GM10266 (cell line): ENCODE measurements around the gene PSG7.
"Not testable (repeated sequence)": the region's sequence is repeated elsewhere in the genome, so short reads cannot be mapped to it uniquely, and the experiment has no call there.

Experiments
- DNase-seq: peaks from one replicate; pipeline ENCODE4 v3.0.0; 2012; ENCODE audit errors: extremely low spot score
- TF ChIP-seq, protein P1 (sequence below): IDR thresholded peaks from 2 replicates; pipeline ENCODE4 v1.5.1; 2012; ENCODE audit warnings: mild to moderate bottlenecking, low read depth; ENCODE audit not compliant: control insufficient read depth, insufficient read depth; ENCODE audit errors: missing control alignments

Gene PSG7

DNA sequence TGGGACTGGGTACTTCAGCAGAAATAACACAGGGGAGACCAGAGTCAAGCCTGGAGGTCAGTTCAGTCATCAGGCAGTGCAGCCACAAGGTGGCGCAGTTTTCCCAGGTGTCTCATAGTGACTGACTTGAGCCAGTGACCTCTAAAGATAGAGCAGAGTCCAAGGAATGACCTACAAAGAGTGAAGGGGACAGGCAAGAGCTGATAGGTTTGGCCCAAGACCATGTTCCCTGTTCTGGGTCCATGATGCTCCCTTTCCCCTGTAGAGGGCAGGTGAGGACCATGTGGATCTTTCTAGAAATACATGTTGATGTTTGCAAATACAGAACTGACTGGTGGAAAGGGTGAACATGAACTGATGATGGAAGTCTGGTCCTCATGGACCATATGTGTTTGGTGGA, 6.8 kb downstream of the PSG7 start:
- TF ChIP-seq, protein P1, sequence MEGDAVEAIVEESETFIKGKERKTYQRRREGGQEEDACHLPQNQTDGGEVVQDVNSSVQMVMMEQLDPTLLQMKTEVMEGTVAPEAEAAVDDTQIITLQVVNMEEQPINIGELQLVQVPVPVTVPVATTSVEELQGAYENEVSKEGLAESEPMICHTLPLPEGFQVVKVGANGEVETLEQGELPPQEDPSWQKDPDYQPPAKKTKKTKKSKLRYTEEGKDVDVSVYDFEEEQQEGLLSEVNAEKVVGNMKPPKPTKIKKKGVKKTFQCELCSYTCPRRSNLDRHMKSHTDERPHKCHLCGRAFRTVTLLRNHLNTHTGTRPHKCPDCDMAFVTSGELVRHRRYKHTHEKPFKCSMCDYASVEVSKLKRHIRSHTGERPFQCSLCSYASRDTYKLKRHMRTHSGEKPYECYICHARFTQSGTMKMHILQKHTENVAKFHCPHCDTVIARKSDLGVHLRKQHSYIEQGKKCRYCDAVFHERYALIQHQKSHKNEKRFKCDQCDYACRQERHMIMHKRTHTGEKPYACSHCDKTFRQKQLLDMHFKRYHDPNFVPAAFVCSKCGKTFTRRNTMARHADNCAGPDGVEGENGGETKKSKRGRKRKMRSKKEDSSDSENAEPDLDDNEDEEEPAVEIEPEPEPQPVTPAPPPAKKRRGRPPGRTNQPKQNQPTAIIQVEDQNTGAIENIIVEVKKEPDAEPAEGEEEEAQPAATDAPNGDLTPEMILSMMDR: peak; percentile 24
- not testable (repeated sequence) for DNase-seq

DNA sequence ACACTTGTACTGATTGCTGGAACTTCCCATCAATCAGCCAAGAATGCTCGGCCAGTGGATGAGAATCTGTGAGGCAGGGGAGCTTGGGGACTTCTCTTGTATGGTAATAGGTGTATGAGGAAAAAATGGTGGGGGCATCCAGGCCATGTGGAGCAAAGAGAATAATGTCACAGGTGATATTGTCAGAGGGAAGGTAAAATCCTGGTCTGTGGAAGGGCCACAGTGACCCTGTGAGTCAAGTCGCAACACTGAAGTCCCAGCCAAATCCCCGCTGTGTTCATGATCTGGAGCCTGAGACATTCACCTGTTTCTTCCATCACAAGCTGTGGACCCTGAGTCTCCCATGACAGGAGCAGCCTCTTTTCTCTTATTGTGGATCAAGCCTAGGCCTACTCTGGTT, 8.1 kb downstream of the PSG7 start:
- DNase-seq: no peak
- TF ChIP-seq, protein P1: no peak

DNA sequence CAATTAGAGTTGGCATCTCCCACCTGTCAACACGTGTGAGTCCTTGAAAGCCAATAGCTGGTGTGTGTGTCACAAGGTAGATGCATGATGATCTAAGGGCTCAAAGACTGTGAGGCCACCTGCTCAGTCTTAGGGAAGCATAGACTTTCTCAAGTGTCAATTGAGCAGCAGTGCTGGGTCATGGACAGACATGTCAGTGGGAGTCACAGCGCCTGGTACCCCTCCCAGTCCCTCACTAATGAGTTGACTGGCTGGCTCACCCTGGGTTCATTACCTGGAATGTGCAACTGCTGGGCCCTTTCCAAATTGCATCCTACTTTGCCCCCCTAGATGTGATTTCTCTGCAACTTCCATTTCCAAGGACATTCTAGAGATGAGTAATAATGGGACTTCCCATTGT, 10.2 kb downstream of the PSG7 start:
- TF ChIP-seq, protein P1: no peak

DNA sequence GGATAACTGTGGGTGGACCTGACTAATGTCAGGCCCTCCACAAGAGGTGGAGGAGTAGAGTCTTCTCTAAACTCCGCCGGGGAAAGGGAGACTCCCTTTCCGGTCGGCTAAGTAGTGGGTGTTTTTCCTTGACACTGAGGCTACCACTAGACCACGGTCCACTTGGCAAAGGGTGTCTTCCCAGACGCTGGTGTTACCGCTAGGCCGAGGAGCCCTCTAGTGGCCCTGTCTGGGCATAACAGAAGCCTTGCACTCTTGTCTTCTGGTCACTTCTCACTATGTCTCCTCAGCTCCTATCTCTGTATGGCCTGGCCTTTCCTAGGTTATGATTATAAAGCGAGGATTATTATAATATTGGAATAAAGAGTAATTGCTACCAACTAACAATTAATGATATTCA, 13.9 kb downstream of the PSG7 start:
- peak; percentile 10 for DNase-seq
- TF ChIP-seq, protein P1: peak; percentile 67

More for the DNA sequence above, 10.2 kb downstream of the PSG7 start:
- DNase-seq: no peak

DNA sequence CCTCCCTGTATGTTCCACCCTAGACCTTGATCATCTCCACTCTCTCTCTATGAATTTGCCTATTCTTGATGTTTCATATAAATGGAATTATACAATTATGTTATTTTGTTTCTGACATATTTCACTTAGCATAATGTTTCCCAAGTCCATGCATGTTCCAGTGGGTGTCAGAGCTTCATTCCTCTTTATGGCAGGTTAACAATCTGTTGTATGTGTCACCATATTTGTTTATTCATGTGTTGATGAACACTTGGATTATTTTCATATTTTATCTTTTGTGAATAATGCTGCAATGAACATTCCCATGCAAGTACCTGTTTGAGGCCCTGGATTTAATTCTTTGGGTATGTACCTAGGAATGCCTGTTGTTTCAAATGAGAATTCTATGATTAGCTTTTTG, 16.0 kb downstream of the PSG7 start:
- not testable (repeated sequence) for DNase-seq

DNA sequence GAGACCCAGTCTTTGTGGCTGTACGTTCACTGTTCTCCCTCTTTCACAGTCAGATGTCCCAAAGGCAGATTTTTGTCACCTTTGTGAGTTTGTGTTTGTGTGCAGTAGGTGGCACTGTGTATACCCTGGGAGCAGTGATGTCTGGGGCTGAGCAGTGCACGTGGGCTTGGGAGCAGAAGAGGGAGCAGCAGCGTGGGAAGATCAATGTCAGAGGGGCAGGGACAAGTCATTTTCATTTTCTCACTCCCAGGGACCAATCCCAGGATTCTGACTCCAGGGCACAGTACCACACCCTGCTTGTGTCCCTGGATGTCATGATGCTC, 17.3 kb downstream of the PSG7 start:
- DNase-seq: no peak
- TF ChIP-seq, protein P1: no peak

DNA sequence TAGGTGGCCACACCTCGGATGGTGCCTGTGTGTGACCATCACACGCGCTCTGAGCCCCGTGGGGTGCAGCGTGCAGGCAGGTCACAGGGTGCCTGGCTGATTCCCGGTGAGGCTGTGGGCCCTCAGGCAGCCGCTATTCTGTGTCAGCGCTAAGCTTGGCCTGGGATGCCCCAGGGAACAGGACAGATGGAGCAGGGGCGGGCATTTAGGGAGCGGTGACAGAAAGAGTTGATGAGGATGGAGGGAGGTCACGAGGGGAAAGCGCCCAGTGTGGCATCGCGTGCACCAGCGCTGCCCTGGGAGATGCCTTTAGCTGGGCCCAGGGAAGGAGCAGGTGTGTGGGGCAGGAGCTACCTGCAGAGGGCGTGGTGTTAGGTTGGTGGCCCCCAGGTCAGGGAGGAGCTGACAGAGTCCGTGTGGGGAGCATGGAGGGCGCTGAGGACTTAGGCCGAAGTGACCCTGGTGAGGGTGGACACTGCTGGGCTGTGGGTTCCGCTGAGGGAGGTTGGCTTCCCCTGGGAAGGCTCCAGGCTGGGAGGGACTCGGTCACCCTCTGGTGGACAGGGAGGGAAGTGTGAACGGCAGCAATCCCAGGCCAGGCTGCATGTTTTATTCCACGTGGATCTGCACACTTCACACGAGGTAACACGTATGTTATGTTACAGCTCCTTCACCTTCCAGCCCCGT, 17.8 kb downstream of the PSG7 start:
- DNase-seq: not testable (repeated sequence)

DNA sequence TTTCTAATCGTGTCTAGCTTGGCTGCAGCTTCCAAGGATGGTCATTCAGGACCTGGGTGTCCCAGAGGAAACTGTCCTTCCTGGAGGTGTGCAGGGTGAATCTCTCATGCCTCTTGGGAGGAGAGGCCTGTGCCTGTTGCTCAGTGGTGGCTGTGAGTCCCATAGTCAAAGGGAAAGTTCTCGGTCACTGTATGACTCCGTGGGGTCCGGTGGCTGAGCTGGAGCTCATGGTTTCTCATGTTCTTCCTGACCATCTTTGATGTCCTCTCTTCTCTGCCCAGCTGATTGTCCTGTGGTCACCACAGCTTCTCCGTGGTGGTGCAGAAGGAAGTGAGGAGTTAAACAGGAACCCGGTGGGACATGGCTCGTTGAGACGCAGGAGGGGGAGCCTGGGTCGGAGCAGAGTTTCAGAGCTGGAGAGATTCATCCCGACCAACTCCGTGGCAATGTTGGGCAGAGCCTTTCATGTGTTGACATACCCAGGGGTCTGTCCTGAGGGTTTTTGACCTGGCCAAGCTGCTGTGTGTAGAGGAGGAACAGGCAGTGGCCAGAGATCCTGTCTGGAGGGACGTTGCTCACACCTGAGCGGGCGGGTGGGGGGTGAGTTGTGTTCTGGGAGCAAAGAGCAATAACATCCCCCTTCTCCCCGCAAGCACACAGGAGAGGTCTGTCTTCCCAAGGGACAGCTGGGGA, 18.5 kb downstream of the PSG7 start:
- not testable (repeated sequence) for DNase-seq

DNA sequence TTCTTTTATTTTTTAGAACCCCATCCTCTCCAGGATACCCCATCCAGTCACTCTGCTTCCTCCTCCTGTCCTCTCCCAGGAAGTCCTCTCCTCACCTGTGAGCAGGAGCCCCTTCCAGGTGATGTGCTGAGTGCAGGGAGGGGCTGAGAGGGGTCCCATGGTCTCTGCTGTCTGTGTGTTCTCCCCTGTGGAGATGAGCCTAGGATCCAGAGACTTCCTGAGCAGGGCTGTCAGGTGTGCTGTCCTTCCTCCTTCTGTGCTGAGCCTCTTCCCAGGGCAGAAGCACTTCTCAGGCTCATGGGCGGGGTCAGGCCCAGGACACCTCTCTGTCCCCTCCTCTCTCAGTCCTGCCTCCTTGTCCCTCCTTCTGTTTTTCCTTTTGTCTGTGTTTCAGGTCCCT, 19.4 kb downstream of the PSG7 start, which contains the start of gene PSG6:
PSG6 (minus strand) TSS at position 261 of the 400 bp plus-strand sequence; CDS start at position 159, 102 bp downstream.
- not testable (repeated sequence) for DNase-seq

DNA sequence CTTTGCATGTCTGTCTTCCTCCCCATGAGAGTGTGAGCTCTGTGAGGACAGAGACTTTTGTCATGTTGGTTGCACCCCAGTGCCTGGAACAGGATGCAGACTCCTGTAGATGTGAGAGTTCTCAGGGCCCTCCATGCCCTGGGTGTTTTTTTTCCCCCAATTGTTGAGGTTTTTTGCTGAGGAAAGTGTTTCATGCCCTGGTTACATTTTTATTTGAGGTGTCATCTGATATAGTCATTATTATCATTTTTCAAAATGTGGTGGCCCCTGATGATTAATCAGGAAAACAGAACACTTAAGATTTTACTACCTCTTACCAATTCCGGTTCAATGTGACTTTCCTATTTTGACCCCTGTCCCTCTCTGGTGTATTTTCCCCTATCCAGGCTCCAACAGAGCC, 20.1 kb downstream of the PSG7 start:
- DNase-seq: not testable (repeated sequence)

DNA sequence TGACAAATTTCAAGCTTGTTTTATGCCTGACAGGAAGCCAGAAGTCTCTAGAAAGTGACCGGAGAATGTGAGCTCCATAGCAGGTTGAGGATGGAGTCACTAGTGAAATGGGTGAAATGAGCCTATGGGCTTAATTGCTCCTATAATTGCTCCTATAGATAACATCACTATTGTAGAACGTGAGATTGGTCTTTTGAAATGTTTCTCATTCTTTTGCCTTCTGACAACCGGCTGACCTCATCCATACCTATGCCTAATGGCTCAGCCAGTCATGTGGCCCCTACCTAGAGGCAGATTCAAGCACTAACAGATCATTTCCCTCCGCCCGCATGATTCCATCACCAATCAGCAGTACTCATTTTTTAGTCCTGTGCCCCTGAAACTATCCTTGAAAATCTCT, 23.5 kb downstream of the PSG7 start:
- not testable (repeated sequence) for DNase-seq

DNA sequence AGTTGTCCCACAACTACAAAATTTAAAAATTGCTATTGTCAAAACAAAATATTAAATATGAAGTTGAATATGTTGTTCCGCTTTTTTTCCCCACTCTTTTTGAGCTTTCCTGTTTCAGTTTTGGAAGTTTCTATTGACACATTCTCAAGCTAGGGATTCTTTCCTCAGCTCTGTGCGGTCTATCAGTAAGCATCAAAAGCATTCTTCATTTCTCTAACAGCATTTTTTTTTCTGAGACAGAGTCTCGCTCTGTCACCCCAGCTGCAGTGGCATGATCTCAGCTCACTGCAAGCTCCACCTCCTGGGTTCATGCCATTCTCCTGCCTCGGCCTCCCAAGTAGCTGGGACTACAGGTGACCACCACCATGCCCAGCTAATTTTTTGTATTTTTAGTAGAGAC, 24.1 kb downstream of the PSG7 start:
- DNase-seq: not testable (repeated sequence)

DNA sequence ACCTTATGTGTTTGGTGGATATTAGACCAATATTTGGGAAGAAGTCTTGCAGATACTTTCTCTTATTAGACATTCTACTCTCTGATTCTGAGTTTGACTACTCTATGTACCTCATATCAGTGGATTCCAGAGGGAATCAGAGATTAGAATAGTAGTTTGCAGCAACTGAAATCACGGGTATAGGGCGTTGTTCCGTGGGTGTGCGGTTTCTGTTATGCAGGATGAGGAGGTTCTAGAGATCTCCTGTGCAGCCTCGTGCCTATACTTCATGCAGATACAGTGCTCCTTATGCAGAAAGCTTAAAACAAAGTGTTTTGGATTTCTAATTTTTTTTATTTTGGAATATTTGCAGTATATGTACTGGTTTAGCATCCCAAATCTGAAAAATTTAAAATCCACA, 25.3 kb downstream of the PSG7 start:
- not testable (repeated sequence) for DNase-seq

DNA sequence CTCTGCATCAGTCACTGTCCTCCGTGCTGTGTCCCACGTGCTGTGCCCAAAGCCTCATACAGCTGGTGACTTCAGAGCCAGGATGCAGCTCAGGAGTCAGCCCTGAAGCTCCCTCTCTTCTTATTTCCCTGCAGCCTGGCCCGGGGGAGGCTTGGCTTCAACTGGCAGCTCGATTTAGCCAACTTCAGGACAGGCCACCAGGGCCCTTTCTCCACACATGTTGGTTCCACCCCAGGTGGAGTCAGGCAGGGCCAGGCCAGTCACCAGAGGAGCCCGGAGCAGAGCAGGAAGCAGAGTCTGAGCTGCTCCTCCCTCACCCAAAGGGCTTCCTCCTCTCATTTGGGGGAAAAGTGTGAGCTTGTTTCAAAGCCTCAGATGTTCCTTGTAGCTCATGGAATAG, 30.8 kb downstream of the PSG7 start:
- DNase-seq: not testable (repeated sequence)
